Activated CD8-positive, alpha-beta memory T cell treated with anti-CD3 and anti-CD28 coated beads for 48 hours (primary cell): ENCODE results near the gene TMEM132E.
"Not testable (repeated sequence)": the region's sequence is repeated elsewhere in the genome, so short reads cannot be mapped to it uniquely, and the experiment has no call there.

Experiments
- DNase-seq, 3 experiments: peaks; one replicate each; pipeline ENCODE4 v3.0.0-alpha.2; 2020; ENCODE audit warnings: low read depth in 2 of 3, low spot score in 2 of 3

TMEM132E gene, protein sequence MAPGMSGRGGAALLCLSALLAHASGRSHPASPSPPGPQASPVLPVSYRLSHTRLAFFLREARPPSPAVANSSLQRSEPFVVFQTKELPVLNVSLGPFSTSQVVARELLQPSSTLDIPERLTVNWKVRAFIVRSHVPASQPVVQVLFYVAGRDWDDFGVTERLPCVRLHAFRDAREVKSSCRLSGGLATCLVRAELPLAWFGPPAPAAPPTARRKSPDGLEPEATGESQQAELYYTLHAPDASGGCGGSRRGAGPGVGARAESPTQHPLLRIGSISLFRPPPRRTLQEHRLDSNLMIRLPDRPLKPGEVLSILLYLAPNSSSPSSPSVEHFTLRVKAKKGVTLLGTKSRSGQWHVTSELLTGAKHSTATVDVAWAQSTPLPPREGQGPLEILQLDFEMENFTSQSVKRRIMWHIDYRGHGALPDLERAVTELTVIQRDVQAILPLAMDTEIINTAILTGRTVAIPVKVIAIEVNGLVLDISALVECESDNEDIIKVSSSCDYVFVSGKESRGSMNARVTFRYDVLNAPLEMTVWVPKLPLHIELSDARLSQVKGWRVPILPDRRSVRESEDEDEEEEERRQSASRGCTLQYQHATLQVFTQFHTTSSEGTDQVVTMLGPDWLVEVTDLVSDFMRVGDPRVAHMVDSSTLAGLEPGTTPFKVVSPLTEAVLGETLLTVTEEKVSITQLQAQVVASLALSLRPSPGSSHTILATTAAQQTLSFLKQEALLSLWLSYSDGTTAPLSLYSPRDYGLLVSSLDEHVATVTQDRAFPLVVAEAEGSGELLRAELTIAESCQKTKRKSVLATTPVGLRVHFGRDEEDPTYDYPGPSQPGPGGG (N-terminal part only)

DNA sequence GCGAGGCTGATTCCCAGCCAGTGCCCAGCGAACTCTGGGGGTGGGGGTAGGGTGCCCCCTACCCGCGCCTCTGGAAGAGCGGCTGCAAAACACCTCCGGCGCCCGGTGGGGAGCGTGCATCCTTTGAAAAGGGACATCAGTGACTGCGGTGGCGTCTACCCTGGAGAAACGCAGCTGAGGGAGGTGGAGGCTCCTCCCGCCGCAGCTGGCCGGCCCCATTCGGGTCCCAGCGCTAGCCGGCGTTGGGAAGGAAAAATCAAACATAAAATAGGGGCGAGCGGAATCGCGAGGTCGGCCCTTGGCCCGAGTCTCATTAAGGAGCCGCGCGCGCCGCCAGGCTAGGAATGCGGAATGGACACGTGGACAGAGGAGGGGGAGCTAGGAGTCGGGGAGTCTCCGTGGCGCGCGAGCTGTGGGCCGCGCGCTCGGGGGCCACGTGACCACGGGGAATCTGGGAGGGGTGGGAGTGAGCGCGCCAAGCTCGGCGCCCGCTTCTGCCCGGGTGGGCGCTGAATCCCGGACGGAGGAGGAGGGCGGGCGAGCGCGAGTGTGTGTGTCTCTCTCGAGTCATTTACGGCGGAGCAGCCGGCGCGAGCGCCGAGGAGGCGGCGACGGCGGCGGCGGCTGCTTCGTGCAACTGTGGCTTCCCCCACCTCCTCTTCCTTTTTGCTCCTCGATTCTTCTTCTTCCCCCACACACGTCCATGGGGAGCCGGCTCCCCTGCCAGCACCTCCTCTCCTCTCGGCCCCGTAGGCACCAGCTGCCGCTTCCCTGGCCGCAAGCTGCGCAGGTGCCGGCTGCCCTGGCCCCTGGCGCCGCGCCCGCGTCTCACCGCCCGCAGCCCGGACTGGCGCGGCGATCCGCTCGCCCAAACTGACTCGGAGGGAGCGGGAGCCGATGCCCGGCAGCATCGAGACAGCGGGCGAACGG is at the start of gene TMEM132E:
TMEM132E (plus strand) TSS at position 566 of the 930 bp plus-strand sequence. CDS start 1,495 bp downstream, outside the sequence.
- DNase-seq: no peak

DNA sequence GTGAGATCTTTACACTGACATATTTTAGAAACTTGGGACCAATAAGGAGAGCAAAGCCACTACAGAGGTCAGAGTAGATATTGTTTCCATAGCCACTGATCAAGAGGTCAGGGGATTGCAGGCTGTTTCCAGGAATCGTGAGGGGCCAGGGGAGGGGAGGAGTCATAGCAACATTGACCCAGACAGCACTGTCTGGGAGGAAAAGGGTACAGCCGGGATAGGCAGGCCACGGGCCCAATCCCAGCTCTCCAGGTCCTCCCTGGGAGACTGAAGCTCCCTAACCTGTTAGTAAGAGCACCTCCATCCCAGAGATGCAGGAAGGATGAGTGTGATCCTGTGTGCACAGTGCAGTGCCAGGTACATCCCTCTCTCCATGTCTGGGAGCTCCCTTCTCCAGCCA is 48.5 kb upstream of the TMEM132E start:
- no peak for DNase-seq

DNA sequence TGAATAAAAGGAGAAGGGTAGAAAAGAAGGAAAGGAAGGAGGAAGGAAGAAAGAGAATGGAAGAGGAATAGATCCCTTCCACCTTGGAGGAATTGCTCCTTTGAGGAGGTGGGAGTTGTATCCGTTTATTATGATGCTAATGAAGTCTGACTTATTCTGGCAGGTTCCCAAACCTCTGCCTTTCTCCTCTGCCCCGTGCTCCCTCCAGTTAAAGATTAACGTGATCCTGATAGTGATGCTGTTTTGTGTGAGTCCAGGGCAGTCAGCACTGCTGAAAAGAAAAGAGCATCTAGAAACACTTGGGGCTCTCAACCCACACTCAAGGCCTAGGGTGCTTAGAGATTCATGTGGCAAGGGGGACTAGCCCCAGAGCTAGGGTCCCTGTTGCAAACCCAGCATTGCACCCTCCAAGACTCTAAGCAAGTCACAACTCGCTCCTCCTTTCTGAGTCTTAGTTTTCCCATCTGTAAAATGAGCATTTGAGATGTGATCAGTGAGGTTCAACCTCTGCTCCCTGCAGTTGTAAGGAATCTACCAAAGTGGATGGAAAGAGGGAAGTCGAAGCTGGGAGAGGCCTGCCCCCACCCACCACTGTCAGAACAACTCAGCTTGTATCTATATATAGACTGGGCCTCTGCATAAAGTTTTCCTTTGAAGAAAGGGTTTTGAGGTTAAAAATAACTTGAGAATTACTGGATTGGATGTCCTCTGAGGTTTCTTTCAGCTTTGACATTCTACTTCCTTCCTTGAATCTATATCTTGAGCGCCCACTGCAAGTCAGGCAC is 46.9 kb upstream of the TMEM132E start:
- no peak for DNase-seq

DNA sequence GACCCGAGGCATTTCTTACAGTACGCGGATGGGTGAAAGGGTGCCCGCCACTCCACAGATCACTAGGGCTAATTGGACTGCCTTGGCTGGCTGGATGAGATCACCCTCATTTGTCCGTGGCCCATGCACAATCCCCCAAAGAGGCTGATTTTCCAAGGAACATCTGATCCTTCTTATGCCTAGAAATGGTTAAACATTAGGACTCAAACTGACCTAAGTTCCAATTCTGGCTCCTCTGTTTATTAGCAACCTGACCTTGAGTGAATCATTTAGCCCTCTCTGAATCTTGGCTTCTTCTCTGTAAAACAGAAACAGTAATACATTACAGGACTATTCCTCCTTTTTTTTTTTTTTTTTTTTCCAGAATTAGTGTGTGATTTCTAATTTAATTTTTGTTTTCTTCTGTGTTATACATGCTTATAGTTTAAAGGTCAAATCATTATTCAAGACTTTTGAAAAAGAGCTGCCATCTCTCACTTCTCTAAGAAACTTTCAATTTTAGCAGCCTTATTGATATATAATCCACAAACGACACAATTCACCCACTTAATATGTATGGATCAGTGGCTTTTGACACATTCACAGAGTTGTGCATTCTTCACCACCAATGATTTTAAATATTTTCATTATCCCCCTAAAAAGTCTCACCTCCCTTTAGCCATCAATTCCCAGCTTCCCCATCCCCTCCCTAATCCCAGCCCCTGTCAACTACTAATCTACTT is 45.4 kb upstream of the TMEM132E start:
- no peak for DNase-seq

DNA sequence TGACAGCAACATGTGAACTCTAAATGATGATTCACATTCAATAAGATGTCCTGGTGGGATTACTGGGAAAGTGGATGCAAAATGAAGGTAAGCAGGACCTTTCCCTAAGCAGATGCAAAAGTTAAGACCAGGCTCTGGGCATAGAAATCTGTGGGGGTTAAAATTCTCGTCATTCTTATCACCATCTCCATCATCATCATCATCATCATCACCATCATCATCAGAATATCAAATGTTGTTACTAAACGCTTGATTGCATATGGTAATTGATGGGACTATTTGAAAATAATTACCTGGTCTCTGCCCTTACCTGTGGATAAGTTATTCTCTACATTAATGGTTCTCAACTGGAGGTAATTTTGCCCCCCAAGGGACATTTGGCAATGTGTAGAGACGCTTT is 41.9 kb upstream of the TMEM132E start:
- DNase-seq: no peak

DNA sequence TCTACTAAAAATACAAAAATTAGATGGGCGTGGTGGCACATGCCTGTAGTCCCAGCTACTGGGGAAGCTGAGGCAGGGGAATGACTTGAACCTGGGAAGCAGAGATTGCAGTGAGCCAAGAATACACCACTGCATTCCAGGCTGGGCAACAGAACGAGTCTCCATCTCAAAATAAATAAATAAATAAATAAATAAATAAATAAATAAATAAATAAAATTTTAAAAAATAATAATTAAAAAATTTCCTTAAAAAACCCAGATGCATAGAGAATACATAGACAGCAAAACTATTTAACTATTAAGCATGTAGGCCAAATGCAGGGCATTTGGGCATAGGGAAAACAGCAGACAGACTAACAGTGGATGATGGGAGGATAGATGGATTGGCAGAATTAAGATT is 40.8 kb upstream of the TMEM132E start:
- DNase-seq: not testable (repeated sequence)

DNA sequence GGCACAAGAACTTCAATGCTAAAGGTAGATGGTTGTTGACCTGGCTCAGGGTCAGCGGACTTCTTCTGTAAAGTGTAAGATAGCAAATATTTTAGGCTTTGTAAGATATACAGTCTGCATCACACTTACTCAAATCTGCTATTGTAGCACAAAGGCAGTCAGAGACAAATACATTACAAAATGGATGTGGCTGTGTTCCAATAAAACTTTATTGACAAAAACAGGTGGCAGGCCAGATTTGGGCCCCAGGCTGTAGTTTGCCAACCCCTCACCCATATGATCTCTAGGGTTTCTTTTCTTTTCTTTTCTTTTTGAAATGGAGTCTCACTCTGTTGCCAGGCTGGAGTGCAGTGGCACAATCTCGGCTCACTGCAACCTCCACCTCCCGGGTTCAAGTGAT is 39.5 kb upstream of the TMEM132E start:
- no peak for DNase-seq

DNA sequence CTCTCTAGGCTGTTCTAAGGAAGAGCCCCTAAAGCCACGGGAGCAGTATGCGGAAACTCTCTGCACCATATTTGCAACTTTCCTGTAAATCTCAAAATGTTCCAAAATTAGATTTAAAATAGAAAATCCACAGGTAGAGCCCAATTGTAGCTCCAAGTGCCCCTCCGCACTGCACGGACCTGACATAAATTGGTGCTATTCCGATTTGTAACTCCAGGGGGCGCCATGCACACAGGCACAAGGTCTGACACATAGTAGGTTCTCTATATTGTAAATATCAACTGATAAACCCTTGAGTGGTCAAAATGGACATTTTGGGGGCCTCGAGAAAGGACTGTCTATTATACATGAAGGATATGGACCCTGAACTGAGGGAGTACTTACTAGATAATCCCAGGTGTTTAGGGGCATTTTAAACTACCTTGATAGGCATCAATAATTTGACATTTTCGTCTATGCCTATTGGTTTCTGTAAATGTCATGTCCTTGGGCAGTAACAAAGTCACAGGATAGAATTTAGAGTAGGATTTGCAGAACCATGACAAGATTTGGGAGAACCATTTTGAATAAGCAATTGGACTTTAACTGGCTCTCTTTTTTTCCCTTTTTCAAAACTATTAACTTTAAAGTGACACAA is 36.6 kb upstream of the TMEM132E start:
- DNase-seq: peak in 1 of 3 experiments; percentile 27

DNA sequence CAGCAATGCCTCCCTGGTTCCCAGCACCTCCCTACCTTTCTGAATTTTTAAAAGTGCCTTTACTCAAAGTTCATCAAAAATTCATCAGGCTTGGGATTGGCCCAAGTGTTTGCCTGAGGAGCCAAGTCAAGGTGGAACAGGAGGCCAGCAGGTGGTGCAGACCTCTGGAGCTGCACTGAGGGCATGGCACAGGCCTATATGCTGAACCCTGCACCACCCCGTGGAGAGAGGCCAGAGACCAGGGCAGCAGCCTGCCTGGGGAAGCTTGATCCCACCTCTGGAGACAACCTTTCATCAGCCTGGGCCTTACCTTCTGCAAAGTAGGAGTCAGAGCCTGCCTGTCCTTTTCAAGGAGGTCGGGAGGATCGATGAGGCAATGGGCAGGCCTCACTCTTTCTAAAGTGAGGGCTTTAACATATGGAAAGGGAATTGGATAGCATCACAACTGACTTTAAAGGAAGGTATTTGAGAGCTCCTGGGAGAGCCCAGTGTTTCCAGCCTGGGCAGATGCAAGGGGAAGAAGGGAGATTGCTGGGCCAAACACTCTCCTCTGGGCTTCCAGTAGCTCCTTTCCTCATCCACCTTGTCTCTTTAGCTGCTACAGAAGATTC is 31.8 kb upstream of the TMEM132E start:
- DNase-seq: no peak

DNA sequence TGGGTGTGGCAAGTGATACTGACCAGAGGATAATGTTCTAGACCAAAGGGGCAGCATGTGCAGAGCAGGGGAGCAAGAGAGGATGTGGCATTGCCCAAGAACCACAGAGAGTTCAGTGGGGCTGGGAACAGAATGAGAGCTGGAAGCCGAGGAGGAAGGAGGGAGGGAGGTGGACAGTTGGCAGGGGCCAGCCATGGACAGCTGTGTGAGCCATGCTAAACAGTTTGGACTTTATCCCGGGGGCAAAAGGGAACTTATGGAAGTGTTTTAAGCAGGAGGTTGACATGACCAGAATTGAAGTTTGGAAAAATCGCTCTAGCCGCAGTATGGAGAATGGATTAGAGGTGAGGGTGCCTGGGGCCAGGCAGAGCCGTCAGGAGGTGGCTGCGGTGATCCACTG is 29.4 kb upstream of the TMEM132E start:
- DNase-seq: no peak

DNA sequence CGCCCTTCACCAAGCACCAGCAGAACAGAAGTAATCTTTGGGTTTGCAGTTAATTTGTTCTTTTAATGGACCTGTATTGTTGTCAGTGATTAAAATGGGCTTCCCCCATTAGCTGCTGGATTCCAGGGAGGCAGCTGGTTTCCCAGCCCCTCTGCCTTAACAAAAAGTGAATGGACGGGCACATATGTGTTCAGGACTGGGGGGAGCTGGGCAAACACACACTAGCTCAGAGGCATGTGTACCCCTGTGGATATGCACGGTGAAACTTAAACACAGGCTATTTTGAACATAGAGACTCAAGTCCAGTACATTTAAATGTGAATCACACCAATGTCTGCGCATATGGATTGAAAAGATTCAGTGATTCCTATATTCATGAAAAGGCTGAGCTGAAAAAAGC is 25.5 kb upstream of the TMEM132E start:
- DNase-seq: no peak

DNA sequence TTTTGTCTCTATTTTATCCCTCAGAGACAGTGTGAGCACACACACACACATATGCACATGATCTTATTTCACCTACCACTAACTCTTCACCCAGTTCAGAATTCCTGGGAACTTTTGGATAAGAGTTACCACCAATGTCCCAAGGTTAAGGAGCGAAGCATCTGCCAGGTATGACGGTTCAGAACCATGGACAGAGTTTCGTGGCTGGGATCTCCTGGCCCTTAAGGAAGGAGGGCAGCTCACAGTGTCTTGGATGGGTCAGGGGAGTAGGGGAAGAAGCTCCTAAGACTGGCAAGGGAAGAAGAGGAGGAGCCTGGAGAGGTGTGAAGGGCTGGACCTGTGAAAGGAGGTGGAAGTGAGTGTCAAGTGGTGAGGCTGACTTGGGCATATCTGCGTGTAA is 23.0 kb upstream of the TMEM132E start:
- DNase-seq: no peak

DNA sequence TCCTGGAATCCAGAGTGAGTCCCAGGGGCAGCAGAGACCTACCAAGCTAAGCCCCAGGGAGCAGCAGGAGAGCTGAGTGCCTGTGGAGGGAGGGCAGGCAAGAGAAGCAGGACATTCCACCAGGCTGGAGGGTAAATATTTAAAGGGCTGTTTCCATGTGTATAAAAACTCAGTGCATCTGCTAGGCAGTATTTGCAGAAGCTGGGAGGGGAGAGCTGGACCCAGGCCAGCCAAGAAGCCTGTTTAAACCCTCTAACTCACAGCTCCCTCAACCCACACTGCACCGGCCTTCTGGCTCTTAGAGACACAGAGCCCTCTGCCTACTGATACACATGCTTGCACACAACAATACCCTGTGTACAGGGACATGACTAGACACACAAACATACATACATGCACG is 22.5 kb upstream of the TMEM132E start:
- DNase-seq: no peak

DNA sequence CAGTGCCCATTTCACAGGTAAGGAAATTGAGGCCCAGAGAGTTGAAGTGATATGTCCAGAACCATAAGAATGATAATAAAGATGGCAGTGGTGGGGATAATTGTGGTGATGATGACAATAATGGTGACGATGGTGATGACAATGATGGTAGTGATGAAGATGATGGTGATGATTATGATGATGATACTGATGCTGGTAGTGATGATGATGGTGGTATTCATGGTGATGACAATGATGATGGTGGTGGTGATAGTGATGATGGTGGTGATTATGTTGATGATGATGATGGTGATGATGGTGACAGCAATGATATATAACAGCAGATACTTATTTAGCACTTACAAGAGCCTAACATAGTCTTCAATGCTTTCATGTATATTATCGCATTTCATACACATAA is 18.1 kb upstream of the TMEM132E start:
- no peak for DNase-seq

DNA sequence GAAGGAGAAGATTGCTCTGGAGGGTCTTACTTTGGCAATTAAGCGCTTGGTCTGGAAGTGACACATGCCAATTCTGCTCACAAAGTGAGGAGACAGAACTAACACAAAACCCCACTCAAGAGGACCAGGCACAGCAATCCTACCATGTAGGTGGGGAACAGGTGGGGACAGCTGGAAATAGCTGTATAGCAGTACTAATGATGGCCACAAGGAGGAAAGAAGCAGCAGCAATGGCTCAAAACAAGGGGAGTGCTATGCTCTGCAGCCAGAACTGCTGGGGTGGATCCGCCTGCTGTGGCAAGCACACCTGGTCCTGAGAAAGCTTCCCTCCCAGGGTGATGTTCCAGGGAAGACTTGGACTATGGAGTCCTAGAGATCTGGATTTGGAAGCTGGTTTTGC is 17.0 kb upstream of the TMEM132E start:
- DNase-seq: no peak

DNA sequence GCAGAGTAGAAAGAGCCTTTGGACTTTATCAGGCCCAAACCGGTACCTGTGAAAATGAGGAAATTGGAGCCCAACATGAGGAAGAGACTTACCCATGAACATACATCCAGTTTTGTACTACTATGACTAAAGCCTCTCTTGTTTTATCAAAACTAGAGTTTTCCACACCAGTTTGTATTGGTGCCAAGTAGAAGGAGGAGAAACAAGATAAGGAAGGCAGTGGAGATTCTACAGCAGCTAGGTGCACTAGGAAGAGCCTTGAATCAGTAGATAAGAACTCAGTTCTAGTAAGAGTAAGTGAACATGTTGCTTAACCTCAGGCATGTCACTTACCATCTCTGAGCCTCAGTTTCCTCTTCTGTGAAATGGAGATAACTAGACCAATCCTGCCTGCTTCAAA is 13.7 kb upstream of the TMEM132E start:
- DNase-seq: no peak

DNA sequence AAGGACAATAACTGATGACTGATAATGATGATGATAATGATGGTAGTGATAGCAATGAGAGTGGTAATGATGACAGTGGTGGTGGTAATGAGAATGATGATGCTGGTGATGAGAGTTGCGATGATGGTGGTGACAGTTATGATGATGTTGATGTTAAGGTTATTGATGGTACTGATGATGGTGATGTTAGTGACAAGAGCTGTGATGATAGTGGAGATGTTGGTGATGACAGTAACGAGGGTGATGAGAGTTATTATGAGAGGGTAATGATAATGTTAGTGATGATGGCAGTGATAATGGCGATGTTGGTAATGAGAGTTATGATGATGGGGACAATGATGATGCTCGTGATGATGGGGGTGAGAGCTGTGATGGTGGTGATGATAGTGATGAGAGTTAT is 13.2 kb upstream of the TMEM132E start:
- DNase-seq: no peak

DNA sequence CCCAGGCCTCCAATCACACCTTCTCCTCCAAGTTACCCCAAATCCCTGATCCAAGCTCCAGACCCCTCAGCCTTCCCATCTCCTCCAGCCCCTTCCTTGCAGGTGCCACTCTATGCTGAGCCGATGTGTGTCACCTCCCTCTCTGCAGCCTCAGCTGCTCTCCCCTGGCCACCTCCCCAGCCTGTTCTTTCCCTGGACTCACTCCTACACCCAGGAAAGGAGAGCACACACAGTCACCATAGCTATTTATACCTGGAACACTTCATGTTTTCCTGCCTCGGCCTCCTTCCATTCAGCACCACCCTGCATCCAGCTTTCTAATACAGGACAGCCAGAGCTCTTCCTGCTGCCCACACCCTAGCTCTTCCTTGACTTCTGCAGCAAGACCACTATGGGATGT is 12.5 kb upstream of the TMEM132E start:
- DNase-seq: no peak
